Measurements from ENCODE around the gene SLC17A7. TPM values are rescaled to one million over a fixed set of nuclear protein-coding genes. Genes with fewer than 3 reads are reported as not detected.
"Not testable (repeated sequence)": the region's sequence is repeated elsewhere in the genome, so short reads cannot be mapped to it uniquely, and the experiment has no call there.

The SLC17A7 gene
- polyA plus RNA-seq (2014; cell fraction: cytosol; rRNA removed) = not detected in 2 replicates
- polyA plus RNA-seq (2014; cell fraction: nucleus; rRNA removed) = 0.16 TPM in 1 of 2 replicates, not detected in the other

DNA sequence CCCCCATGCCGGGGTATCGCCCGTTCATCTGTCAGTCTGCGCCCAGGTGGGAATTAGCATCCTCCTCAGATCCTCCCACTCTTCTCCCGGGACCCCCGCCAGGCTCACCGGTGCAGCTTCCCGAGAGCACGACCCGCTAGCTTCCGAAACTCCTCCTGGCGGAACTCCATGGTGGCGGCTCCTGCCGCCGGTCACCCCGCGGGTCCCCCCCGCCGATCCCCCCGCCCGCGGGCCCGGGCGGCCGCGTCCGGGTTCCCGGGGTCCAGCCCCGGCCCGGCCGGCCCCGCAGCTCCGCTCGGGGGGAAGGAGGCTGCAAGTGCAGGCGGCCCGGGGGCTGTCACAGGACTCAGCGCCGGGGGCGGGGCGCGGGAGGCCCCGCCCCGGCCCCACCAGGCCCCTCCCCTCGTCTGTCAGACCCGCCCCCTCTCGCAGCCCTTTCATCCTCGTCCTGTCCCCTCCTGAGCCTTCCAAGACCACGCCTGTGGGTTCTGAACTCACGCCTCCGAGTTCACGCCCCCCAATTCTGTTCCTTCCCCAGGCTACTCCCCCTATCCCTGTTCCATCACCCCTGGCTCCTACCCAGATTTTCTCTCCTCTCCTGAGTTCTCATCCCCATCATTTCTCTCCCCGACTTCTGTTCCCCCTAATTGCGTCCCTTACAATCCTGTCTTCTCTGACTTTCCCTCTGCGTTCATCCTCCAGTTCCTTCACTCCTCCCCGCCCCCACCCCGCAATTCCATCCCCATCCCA lies at the start of gene SLC17A7:
Gene SLC17A7, minus strand, starts transcription at position 318 of the 750 bp plus-strand sequence. Its CDS starts 148 bp downstream, at position 170.
- DNase-seq (ENCODE audit: low spot score) = no peak

DNA sequence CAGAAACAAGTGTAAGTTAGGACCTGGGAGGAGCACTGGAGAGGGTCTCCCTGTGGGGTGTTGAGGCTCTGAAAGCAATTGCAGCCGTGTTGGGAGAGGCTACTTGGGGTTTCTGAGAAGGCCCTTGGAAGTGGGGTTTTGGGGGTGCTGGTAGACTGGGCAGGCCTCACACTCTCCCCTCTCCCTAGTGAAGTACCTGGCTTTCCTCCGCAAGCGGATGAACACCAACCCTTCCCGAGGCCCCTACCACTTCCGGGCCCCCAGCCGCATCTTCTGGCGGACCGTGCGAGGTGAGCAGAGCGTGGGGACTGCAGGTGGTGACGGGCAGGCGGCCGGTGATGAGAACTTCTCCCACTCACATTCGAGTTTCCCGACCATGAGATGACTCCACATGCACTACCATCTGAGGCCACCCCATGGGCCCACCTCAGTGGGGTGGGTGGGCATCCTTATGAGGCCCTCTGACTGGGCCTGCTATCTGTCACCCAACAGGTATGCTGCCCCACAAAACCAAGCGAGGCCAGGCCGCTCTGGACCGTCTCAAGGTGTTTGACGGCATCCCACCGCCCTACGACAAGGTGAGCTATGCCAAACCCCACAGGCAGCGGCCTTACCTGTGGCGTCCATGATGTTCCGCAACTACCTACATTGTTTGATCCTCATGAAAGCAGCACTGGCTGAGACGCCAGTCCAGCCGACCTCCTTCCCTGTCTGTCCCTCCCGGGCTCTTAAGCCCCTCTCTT lies 49.1 kb upstream of the SLC17A7 start:
- DNase-seq (ENCODE audit: low spot score) = no peak

DNA sequence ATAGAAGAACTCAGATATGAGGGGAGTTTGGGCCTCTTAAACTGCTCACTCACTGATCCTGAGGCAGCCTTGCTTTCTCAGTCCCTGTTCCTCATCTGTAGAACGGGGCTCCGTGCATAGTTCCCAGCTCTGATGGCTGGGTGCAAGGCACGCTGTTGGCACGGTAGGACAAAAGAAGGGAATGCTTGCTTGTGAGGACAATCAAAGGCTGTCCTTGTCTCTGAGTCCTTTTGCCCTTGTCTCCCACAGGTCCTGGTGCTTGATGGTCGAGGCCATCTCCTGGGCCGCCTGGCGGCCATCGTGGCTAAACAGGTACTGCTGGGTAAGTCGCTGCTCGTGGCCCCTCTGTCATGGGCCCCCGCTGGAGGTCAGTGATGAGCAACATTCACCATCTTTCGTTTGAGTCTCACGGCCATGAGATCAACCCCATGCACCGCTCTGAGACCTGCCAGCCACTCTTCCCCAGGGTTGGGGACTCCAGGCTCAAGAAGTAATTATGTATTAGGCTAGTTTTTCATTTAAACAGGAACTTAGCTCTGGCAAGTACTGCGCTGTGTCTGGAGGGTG lies 48.4 kb upstream of the SLC17A7 start:
- DNase-seq (ENCODE audit: low spot score) = no peak

DNA sequence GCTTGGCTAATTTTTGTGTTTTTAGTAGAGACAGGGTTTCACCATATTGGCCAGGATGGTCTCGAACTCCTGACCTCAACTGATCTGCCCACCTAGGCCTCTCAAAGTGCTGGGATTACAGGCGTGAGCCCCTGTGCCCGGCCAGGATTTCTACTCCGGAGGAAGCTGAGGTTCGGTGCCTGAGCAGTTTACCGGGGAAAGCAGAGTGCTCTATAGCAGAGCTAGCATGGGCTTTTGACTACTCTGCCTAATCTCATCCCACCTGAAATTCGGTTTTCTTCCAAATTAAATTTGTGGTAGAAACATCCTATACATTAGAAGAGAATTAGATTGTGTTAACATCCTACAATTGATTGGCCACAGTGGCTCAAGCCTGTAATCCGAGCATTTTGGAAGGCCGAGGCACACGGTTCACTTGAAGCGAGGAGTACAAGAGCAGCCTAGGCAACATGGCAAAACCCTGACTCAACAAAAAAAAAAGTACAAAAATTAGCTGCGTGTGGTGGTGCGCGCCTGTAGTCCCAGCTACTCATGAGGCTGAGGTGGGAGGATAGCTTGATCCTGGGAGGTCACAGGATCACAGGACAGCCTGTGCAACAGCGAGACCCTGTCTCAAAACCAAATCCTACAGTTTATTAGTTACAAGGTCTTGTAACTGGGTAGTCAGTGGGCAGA lies 47.7 kb upstream of the SLC17A7 start:
- DNase-seq (ENCODE audit: low spot score) = no peak

DNA sequence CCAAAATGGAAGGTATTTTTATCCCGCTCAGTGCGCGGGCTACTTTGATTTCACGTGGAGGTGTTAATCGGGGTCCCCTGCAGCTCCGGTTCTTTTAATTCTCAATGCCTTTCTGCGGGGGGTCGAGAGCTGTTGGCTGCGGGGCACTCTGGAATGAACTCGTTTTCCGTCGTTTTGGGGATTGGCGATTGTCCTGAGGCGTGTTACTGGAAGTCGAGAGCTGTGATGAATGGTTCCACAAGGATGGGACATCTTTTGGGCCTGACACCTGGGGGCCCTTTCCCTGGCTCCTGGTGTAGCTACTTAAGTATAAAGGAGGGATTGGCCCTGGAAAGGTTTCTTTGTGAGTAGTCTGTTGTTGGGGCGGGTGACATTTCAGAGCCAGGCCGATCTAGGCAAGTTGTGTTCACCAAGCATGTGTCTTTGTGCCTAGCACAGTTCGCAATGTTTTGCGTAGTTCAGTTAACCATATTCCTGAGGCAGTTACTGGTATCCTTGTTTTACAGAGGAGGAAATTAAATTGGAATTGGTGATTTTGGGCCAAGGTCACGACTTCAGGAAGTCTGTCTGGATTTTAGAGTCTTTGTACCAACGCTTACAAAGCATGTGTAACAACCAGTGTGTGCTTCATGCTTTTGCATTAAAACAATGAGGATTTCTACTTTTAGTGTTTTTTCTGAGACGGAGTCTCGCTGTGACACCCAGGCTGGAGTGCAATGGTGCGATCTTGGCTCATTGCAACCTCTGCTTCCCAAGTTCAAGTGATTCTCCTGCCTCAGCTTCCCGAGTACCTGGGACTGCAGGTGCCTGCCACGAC lies 46.9 kb upstream of the SLC17A7 start:
- DNase-seq (ENCODE audit: low spot score) = no peak

DNA sequence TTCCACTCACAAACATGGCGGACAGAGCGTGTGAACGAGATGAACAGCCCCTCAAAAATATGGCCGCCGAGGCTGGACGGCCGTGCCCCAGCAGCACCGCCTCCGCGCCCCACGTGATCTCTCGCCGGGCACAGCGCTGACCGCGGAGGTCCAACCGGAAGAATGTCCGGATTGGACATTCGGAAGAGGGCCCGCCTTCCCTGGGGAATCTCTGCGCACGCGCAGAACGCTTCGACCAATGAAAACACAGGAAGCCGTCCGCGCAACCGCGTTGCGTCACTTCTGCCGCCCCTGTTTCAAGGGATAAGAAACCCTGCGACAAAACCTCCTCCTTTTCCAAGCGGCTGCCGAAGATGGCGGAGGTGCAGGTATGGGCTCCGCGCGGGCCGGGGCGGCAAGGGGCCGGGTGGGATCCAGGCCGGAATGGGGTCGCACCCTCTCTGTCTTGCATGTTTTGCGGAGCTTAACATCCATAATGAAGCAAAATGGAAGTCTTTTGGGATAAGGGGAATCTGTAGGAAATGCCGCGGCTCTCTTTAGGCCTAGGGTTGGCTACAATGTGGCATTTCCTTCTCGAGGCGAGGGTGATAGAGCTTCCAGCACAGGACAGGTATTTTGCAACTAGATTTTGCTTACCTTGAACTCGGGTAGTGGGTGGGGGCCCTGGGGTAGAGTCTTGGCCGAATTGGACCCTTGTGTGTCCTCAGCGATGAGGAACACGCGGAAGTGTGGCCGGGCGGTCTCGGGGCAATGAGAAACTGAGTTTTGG lies 46.1 kb upstream of the SLC17A7 start, which contains the start of gene RPL13A:
Gene RPL13A, plus strand, starts transcription at position 332 of the 769 bp plus-strand sequence. Its CDS starts 22 bp downstream, at position 354.
- DNase-seq (ENCODE audit: low spot score) = peak; percentile 97

DNA sequence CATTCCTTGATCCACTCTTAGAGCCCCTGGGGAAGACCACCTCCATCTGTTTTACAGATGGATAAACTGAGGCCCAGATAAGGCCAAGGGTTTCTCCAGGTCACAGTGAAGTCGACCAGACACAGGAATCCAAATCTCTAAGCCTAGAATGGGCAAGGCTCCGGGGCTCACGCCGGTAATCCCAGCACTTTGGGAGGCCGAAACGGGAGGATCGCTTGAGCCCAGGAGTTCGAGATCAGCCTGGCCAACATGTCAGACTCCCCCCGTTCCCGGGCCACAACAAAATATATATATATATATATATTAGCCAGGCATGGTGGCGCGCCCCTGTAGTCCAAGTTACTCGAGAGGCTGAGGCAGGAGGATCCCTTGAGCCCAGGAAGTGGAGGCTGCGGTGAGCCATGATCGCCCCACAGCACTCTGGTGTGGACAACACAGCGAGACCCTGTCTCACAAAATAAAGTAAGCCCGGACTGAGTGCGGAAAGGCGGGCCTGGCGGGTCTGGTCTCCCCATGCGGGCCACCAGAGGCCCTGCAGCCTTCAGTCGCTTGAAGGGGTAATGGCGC lies 45.5 kb upstream of the SLC17A7 start:
- no peak for DNase-seq (ENCODE audit: low spot score)

DNA sequence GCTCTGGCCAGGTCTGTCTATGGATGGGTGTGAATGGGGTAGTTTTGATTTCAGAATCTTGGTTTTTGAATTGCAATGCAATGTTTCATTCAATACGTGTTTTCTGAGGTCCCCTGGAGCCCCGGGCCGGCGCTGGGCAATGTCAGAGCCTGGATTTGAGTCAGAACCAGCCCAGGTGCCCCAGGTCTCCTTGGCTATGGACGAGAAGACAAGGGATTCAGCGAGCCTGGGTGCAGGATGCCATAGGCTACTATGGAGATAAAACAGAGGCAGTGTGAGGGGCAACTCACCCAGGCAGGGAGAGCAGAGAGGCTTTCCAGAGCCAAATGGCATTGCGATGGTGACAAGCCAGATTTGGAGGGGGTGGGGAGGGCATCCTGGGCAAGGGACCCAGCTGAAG lies 44.9 kb upstream of the SLC17A7 start:
- DNase-seq (ENCODE audit: low spot score) = no peak

DNA sequence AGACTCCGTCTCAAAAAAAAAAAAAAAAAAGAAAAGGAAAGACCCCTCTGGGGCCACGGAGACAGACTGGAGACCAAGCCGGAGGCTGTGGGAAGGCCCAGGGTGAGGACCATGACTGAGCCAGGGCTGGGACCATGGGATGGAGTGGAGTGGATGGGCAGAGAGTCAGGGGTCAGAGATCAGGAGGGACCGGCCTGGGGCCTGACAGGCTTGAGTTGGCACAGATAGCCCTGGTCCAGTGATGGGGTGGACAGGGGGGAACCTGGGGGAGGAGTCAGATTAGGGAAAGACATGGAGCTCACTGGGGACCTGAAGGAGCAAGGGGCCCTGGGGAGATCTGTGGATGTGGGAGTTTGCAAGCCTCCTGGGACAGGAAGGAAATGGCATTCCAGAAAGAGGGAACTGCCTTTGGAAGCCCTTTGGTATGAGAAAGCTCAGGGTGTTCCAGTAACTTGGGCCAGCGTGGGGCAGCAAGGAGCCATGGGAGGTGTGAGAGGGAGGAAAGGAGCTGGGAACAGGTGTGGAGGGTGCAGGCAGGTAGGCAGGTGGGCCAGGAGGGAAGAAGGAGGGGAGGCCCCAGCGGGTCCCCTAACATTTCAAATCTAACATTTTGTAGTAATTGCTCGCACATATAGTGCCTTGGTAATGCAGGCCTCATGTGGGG lies 39.8 kb upstream of the SLC17A7 start:
- no peak for DNase-seq (ENCODE audit: low spot score)

DNA sequence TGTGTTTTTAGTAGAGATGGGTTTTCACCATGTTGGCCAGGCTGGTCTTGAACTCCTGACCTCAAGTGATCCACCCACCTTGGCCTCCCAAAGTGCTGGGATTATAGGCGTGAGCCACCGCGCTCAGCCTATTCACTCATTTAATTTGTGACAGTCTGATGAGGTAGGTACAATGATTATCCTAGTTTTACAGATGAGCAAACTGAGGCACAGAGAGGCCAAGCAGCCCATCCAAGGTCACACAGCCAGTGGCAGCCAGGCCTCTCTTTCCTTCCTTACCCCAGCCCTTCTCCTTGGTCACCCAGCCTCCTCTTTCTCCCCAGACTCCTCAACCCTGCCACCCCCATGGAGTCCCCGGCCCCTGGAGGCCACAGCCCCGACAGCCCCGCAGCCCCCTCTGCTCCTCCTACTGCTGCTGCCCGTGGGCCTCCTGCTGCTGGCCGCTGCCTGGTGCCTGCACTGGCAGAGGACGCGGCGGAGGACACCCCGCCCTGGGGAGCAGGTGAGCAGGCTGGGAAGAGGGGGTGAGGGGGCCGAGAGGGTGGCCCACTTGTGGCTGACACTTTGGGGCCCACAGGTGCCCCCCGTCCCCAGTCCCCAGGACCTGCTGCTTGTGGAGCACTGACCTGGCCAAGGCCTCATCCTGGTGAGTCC lies 38.8 kb upstream of the SLC17A7 start:
- no peak for DNase-seq (ENCODE audit: low spot score)

DNA sequence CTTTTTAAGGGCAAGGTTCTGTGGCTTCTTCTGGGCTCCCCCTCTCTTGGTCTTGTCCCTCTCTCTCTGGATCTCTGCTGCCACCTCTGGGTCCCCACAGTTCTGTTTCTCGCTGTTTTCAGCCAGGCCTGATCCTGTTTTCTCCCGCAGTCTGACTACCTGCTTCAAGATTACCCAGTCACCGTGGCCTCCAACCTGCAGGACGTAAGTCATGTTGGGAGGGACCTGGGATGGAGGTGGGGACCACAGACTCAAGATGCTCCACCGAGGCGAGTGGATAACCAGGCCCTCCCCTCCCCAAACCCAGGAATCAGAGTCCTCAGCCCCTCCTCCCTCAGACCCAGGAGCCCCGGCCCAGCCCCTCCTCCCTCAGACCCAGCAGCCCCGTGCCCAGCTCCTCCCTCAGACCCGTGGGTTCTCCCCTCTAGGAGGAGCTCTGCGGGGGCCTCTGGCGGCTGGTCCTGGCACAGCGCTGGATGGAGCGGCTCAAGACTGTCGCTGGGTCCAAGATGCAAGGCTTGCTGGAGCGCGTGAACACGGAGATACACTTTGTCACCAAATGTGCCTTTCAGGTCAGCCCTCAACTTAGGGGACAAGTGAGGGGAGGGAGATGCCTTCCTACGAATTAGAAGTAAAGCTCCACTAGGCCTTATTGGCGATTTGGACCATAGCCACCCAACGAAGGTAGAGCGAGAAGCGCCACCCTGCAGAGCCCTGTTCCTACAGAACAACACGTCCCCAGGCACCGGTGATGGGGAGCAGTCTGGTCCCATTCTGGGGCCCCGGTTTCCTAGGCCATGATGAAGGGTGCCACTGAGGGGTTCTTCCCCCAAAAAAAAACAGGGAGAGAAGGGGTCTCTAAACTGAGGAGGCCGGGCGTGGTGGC lies 34.9 kb upstream of the SLC17A7 start:
- DNase-seq (ENCODE audit: low spot score) = peak; percentile 78

DNA sequence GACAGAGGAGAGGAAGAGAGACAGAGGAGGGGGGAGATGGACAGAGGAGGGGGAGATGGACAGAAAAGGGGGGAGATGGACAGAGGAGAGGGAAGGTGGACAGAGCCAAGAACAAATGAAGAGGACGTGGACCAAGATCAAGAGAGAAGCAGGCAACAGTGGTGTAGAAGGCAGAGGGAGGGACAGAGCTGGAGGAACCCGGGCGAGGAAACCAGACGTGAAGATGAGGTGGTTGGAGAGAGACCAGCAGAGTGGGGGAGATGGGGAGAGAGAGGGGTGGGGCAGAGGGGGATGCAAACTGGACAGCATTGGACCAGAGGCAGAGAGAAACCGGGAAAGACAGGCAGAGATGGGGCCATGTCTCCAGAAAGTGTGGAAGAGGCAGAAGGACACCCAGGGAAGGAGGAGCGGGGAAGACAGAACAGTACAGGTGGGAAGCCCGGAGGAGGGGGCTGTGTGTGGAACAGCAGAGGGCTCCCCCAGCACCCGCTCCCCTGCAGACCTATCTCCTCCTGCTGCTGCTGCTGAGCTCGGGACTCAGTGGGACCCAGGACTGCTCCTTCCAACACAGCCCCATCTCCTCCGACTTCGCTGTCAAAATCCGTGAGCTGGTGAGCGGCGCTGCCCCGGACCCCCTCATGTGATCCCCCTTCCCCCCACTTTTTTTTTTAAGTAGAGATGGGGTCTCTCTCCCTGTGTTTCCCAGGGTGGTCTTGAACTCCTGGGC lies 34.0 kb upstream of the SLC17A7 start:
- no peak for DNase-seq (ENCODE audit: low spot score)

DNA sequence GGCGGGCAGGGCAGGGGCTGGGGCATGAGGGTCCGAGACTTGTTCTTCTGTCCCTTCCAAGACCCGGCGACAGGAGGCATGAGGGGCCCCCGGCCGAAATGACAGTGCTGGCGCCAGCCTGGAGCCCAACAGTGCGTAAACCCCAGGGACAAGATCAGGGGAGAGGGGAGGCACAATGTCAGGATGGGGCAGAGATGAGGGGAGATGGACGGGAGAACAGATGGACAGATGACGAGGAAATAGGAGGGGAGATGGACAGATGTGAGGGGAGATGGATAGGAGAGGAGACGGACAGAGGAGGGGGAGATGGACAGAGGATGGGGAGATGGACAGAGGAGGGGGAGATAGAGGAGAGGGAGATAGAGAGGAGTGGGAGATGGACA lies 33.2 kb upstream of the SLC17A7 start:
- no peak for DNase-seq (ENCODE audit: low spot score)

DNA sequence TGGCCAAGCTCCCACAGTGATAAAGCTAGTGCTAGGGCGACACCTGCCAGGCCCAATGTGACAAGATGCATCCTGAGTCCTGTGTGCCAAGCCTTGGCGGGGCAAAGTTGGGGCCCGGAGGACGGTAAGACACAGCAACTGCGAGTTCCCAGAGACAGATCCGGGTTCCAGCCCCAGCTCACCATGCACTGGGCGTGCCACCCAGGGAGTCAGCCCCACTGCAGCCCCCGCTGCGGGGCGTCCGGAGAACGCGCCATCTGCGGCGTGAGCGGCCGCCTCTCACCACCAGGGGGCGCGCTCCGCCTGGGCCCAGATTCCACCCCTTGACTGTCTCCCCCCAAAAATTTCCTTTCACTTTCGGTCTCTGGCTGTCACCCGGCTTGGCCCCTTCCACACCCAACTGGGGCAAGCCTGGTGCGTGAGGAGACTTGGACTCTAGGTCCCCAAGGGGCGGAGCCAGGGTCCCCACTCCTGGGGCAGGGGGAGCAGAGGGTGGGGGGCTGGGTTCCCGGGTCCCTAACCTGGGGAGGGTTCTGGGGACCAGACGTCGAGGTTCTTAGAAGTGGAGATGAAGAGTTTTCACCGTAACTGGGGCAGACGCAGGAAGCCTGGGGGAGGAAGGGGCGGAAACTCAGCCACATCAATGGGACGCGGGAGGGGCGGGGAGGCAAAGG lies 32.7 kb upstream of the SLC17A7 start, which contains the start of gene FLT3LG:
Gene FLT3LG, plus strand, starts transcription at position 348 of the 674 bp plus-strand sequence. CDS start 425 bp downstream, outside the sequence.
- DNase-seq (ENCODE audit: low spot score) = peak; percentile 41

DNA sequence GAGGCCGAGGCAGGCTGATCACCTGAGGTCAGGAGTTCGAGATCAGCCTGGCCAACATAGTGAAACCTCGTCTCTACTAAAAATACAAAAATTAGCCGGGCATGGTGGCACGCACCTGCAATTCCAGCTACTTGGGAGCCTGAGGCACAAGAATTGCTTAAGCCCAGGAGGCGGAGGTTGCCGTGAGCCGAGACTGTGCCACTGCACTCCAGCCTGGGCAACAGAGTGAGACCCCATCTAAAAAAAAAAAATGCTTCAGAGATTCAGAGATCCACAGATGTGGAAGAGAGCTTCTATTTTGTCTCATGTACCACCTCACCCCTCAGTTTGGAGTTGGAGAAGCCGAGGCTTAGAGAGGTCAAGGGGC lies 32.2 kb upstream of the SLC17A7 start:
- not testable (repeated sequence) for DNase-seq (ENCODE audit: low spot score)

DNA sequence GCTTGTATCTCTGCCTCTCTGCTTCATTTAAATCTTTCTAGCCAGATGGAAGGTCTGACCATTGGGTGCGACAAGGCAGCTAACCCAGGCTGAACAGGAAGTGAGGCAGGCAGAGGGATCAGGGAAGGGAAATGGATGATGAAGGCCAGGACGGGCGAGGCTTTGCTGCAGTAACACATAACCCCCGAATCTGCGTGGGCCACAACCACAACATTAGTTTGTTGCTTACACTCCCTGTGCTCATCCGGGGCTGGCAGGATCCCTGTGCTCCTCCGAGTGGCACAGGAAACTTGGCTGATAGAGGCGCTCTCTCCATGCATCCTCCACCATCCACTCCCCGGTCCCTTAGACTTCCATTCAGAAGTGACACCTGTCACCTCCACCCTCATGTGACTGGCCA lies 31.6 kb upstream of the SLC17A7 start:
- no peak for DNase-seq (ENCODE audit: low spot score)
